Hepatocyte (in vitro differentiated cells): ENCODE results near the gene RAB33B. TPM values are rescaled to one million over a fixed set of nuclear protein-coding genes. Genes with fewer than 3 reads are reported as not detected.

Experiments used
- DNase-seq: peaks from one replicate; pipeline ENCODE4 v3.0.0-alpha.2; 2016; ENCODE audit warnings: low spot score
- H2AFZ ChIP-seq: fragments of 200-600 bp; sonication (generic); 2 replicates; pipeline ENCODE4 v1.6.0; 2016; ENCODE audit warnings: antibody characterized with exemption, mild to moderate bottlenecking
- H3K27ac ChIP-seq: fragments of 200-600 bp; sonication (generic); 2 replicates; pipeline ENCODE4 v1.5.1; 2016; ENCODE audit warnings: mild to moderate bottlenecking
- H3K27me3 ChIP-seq: fragments of 200-600 bp; sonication (generic); 2 replicates; pipeline ENCODE4 v1.6.1; 2016
- H3K36me3 ChIP-seq: fragments of 200-600 bp; sonication (generic); replicated peaks from 2 replicates; pipeline ENCODE4 v1.5.1; 2016; ENCODE audit warnings: low read depth; ENCODE audit not compliant: insufficient read depth
- H3K4me1 ChIP-seq: fragments of 200-600 bp; sonication (generic); 2 replicates; pipeline ENCODE4 v1.5.1; 2016; ENCODE audit warnings: mild to moderate bottlenecking, moderate library complexity; ENCODE audit not compliant: insufficient read depth
- H3K4me2 ChIP-seq: fragments of 200-600 bp; sonication (generic); 2 replicates; pipeline ENCODE4 v1.6.0; 2016
- H3K4me3 ChIP-seq: fragments of 200-600 bp; sonication (generic); 2 replicates; pipeline ENCODE4 v1.5.1; 2016; ENCODE audit warnings: mild to moderate bottlenecking
- H3K79me2 ChIP-seq: fragments of 200-600 bp; sonication (generic); 2 replicates; pipeline ENCODE4 v1.6.0; 2017; ENCODE audit warnings: mild to moderate bottlenecking
- H3K9me2 ChIP-seq: fragments of 200-600 bp; sonication (generic); replicated peaks from 2 replicates; pipeline ENCODE4 v1.6.0; 2017; ENCODE audit warnings: mild to moderate bottlenecking; ENCODE audit not compliant: insufficient read depth
- H3K9me3 ChIP-seq: fragments of 200-600 bp; sonication (generic); 2 replicates; pipeline ENCODE4 v1.5.1; 2016; ENCODE audit warnings: low read depth, mild to moderate bottlenecking
- H4K20me1 ChIP-seq: fragments of 200-600 bp; sonication (generic); 2 replicates; pipeline ENCODE4 v1.6.0; 2016; ENCODE audit warnings: mild to moderate bottlenecking; ENCODE audit not compliant: insufficient read depth, poor library complexity, severe bottlenecking
- CTCF ChIP-seq: fragments of 200-600 bp; sonication (generic); IDR thresholded peaks from 2 replicates; pipeline ENCODE4 v1.5.1; 2016; ENCODE audit warnings: antibody characterized with exemption, mild to moderate bottlenecking; ENCODE audit not compliant: poor library complexity
- EZH2 ChIP-seq: fragments of 200-600 bp; sonication (generic); IDR thresholded peaks from 2 replicates; pipeline ENCODE4 v1.6.1; 2016; ENCODE audit warnings: antibody characterized with exemption, mild to moderate bottlenecking, borderline replicate concordance
- EZH2phosphoT487 ChIP-seq: fragments of 200-600 bp; sonication (generic); IDR thresholded peaks from one replicate; pipeline ENCODE4 v1.6.1; 2018; ENCODE audit warnings: antibody characterized with exemption, mild to moderate bottlenecking, low read depth, moderate library complexity; ENCODE audit not compliant: unreplicated experiment, severe bottlenecking
- WGBS: methylation state at CpG from one replicate; pipeline ENCODE4 v1.1.6; 2016; ENCODE audit warnings: low lambda C conversion rate; ENCODE audit errors: missing lambda C conversion rate; 5-methylcytosine and 5-hydroxymethylcytosine counted together
- polyA plus RNA-seq: library from polyadenylated mRNA; unstranded; fragments of >200 nt; fragmentation: Nextera tagmentation; extraction: Ambion mirVana; gene quantifications from 2 replicates; pipeline ENCODE4 v1.2.1, GENCODE V29; 2016
- total RNA-seq: library from RNA; depleted of rRNA; stranded (reverse); fragments of >200 nt; gene quantifications from 2 replicates; pipeline ENCODE4 v1.2.3, GENCODE V29; 2014

RAB33B gene
- total and polyA plus RNA-seq, 2 experiments from 2014 or later = 4.5 to 13.5 TPM

GRCh38 chr4:139455126-139455538 lies 1.2 kb downstream of the RAB33B start:
- Histone ChIP-seq H2AFZ (no peak overlapping the region), H3K27ac (peak overlapping the region; percentile 98), H3K79me2 (peaks cover 84% of the 10 kb centered on the region), H3K4me2 (peak overlapping the region; percentile 88), H3K36me3 (no peaks in the 10 kb centered on the region), H3K4me3 (peak overlapping the region; percentile 88), H3K9me2 (no peaks in the 10 kb centered on the region), H4K20me1 (peaks cover 15% of the 10 kb centered on the region), H3K9me3 (no peaks in the 10 kb centered on the region), H3K27me3 (no peaks in the 10 kb centered on the region), H3K4me1 (peaks cover 37% of the 10 kb centered on the region)
- WGBS = 46% methylated on average over 6 of the region's 6 CpGs
- TF ChIP-seq EZH2phosphoT487 = no peak
- no peak for TF ChIP-seq CTCF
- TF ChIP-seq EZH2 = no peak
- DNase-seq = no peak

GRCh38 chr4:139457318-139457717 lies 3.4 kb downstream of the RAB33B start:
- Histone ChIP-seq H3K4me3 (no peak overlapping the region), H2AFZ (no peak overlapping the region), H3K9me2 (no peaks in the 10 kb centered on the region), H3K79me2 (peaks cover 84% of the 10 kb centered on the region), H3K4me1 (peaks cover 30% of the 10 kb centered on the region), H3K9me3 (no peaks in the 10 kb centered on the region), H4K20me1 (peaks cover 15% of the 10 kb centered on the region), H3K4me2 (peak overlapping the region; percentile 88), H3K36me3 (no peaks in the 10 kb centered on the region), H3K27me3 (no peaks in the 10 kb centered on the region), H3K27ac (peak overlapping the region; percentile 32)
- no peak for DNase-seq
- 64% methylated on average over 4 of the region's 4 CpGs for WGBS
- TF ChIP-seq EZH2 = no peak
- no peak for TF ChIP-seq CTCF
- TF ChIP-seq EZH2phosphoT487 = no peak

GRCh38 chr4:139458543-139458942 lies 4.6 kb downstream of the RAB33B start:
- Histone ChIP-seq H3K4me1 (peaks cover 28% of the 10 kb centered on the region), H3K4me2 (peak overlapping the region; percentile 88), H2AFZ (no peak overlapping the region), H3K27ac (peak overlapping the region; percentile 32), H3K79me2 (peaks cover 94% of the 10 kb centered on the region), H3K27me3 (no peaks in the 10 kb centered on the region), H3K9me2 (no peaks in the 10 kb centered on the region), H3K9me3 (no peaks in the 10 kb centered on the region), H3K36me3 (no peaks in the 10 kb centered on the region), H3K4me3 (no peak overlapping the region), H4K20me1 (peaks cover 15% of the 10 kb centered on the region)
- 55% methylated on average over 1 of the region's 1 CpG for WGBS
- no peak for TF ChIP-seq EZH2
- TF ChIP-seq EZH2phosphoT487 = no peak
- no peak for TF ChIP-seq CTCF
- DNase-seq = no peak

GRCh38 chr4:139458999-139459398 lies 5.1 kb downstream of the RAB33B start:
- no peak overlapping the region for H3K27ac ChIP-seq
- H3K9me2 ChIP-seq = no peaks in the 10 kb centered on the region
- peak overlapping the region; percentile 88 for H3K4me2 ChIP-seq
- no peaks in the 10 kb centered on the region for H3K9me3 ChIP-seq
- no peak for DNase-seq
- 70% methylated on average over 3 of the region's 3 CpGs for WGBS
- TF ChIP-seq EZH2phosphoT487 = no peak
- no peak for TF ChIP-seq CTCF
- TF ChIP-seq EZH2 = no peak
- no peak overlapping the region for H2AFZ ChIP-seq
- peaks cover 99% of the 10 kb centered on the region for H3K79me2 ChIP-seq
- peaks cover 28% of the 10 kb centered on the region for H3K4me1 ChIP-seq
- no peaks in the 10 kb centered on the region for H3K27me3 ChIP-seq
- H3K4me3 ChIP-seq = no peak overlapping the region
- H4K20me1 ChIP-seq = peaks cover 15% of the 10 kb centered on the region
- no peaks in the 10 kb centered on the region for H3K36me3 ChIP-seq
